ENCODE measurements around the gene FAM76B.

The FAM76B gene

GRCh38 chr11:95727111-95727510 lies 62.5 kb downstream of the FAM76B start:
- Histone ChIP-seq H3K4me2 (ENCODE audit: low read depth, low read length, poor library complexity, severe bottlenecking) (no peak overlapping the region), H3K79me2 (ENCODE audit: insufficient read depth, low read length) (no peaks in the 10 kb centered on the region), H3K36me3 (ENCODE audit: low read length) (no peaks in the 10 kb centered on the region), H3F3A (ENCODE audit: insufficient read depth) (no peaks in the 10 kb centered on the region), H3K4me3 (ENCODE audit: insufficient read depth, low read length, poor library complexity, severe bottlenecking) (no peak overlapping the region), H3K27ac (ENCODE audit: low read depth, low read length) (no peak overlapping the region), H2AFZ (ENCODE audit: low read depth, low read length, severe bottlenecking) (no peak overlapping the region), H3K9ac (ENCODE audit: low read length) (no peak overlapping the region), H4K20me1 (ENCODE audit: low read depth, low read length) (no peaks in the 10 kb centered on the region), H3K9me3 (ENCODE audit: insufficient read depth, low read length) (no peaks in the 10 kb centered on the region), H3K27me3 (ENCODE audit: low read length) (no peaks in the 10 kb centered on the region), H3K9me2 (replicated peaks; ENCODE audit: insufficient read depth, low read length) (no peaks in the 10 kb centered on the region)
- no peak for TF ChIP-seq CTCF (IDR thresholded peaks at IDR 0.05; ENCODE audit: insufficient read depth, low read length, poor library complexity, severe bottlenecking)
- no peak for TF ChIP-seq EZH2phosphoT487 (conservative IDR thresholded peaks at IDR 0.05; ENCODE audit: low read length)

GRCh38 chr11:95725196-95725595 lies 64.4 kb downstream of the FAM76B start:
- H2AFZ ChIP-seq (ENCODE audit: low read depth, low read length, severe bottlenecking): no peak overlapping the region
- no peaks in the 10 kb centered on the region for H3K9me3 ChIP-seq (ENCODE audit: insufficient read depth, low read length)
- H3K79me2 ChIP-seq (ENCODE audit: insufficient read depth, low read length): no peaks in the 10 kb centered on the region
- H3K9me2 ChIP-seq (replicated peaks; ENCODE audit: insufficient read depth, low read length): no peaks in the 10 kb centered on the region
- no peak overlapping the region for H3K9ac ChIP-seq (ENCODE audit: low read length)
- H3K4me2 ChIP-seq (ENCODE audit: low read depth, low read length, poor library complexity, severe bottlenecking): no peak overlapping the region
- no peaks in the 10 kb centered on the region for H3K36me3 ChIP-seq (ENCODE audit: low read length)
- TF ChIP-seq EZH2phosphoT487 (conservative IDR thresholded peaks at IDR 0.05; ENCODE audit: low read length) (no peak), CTCF (IDR thresholded peaks at IDR 0.05; ENCODE audit: insufficient read depth, low read length, poor library complexity, severe bottlenecking) (no peak)
- no peak overlapping the region for H3K27ac ChIP-seq (ENCODE audit: low read depth, low read length)
- no peaks in the 10 kb centered on the region for H3F3A ChIP-seq (ENCODE audit: insufficient read depth)
- H3K4me3 ChIP-seq (ENCODE audit: insufficient read depth, low read length, poor library complexity, severe bottlenecking): no peak overlapping the region
- H4K20me1 ChIP-seq (ENCODE audit: low read depth, low read length): no peaks in the 10 kb centered on the region
- H3K27me3 ChIP-seq (ENCODE audit: low read length): no peaks in the 10 kb centered on the region

- no peaks in the 10 kb centered on the region for H3K27me3 ChIP-seq (ENCODE audit: low read length)
- no peaks in the 10 kb centered on the region for H3F3A ChIP-seq (ENCODE audit: insufficient read depth)
- H4K20me1 ChIP-seq (ENCODE audit: low read depth, low read length): no peaks in the 10 kb centered on the region
- H3K27ac ChIP-seq (ENCODE audit: low read depth, low read length): no peak overlapping the region
- H3K79me2 ChIP-seq (ENCODE audit: insufficient read depth, low read length): no peaks in the 10 kb centered on the region
- no peak for TF ChIP-seq EZH2phosphoT487 (conservative IDR thresholded peaks at IDR 0.05; ENCODE audit: low read length)
- TF ChIP-seq CTCF (IDR thresholded peaks at IDR 0.05; ENCODE audit: insufficient read depth, low read length, poor library complexity, severe bottlenecking): no peak
- H3K36me3 ChIP-seq (ENCODE audit: low read length): no peaks in the 10 kb centered on the region
- no peaks in the 10 kb centered on the region for H3K9me3 ChIP-seq (ENCODE audit: insufficient read depth, low read length)
- no peak overlapping the region for H3K4me2 ChIP-seq (ENCODE audit: low read depth, low read length, poor library complexity, severe bottlenecking)
- no peaks in the 10 kb centered on the region for H3K9me2 ChIP-seq (replicated peaks; ENCODE audit: insufficient read depth, low read length)
- H3K9ac ChIP-seq (ENCODE audit: low read length): no peak overlapping the region
- H2AFZ ChIP-seq (ENCODE audit: low read depth, low read length, severe bottlenecking): no peak overlapping the region
- no peak overlapping the region for H3K4me3 ChIP-seq (ENCODE audit: insufficient read depth, low read length, poor library complexity, severe bottlenecking)
These were observed 66.1 kb downstream of the FAM76B start for GRCh38 chr11:95723361-95723942.
